ENCODE data around the gene CLPTM1L.
"Not testable (repeated sequence)": the region's sequence is repeated elsewhere in the genome, so short reads cannot be mapped to it uniquely, and the experiment has no call there.

Gene CLPTM1L

DNA sequence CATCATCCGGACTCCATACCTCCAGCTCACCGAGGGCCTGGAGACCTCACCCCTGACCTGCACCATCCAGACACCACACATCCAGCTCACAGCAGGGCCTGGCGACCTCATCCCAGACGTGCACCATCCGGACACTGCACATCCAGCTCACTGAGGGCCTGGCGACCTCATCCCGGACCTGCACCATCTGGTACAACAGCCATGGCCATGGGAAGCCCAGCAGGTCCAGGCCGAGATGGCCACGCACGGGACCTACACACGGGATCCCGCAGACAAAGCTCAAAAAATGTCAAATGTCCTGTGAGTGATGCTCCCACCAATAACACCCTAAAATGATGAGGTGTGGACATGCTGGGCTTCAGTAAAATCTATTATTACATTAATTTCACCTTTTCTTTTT lies 59.8 kb downstream of the CLPTM1L start:
- no peak for DNase-seq

DNA sequence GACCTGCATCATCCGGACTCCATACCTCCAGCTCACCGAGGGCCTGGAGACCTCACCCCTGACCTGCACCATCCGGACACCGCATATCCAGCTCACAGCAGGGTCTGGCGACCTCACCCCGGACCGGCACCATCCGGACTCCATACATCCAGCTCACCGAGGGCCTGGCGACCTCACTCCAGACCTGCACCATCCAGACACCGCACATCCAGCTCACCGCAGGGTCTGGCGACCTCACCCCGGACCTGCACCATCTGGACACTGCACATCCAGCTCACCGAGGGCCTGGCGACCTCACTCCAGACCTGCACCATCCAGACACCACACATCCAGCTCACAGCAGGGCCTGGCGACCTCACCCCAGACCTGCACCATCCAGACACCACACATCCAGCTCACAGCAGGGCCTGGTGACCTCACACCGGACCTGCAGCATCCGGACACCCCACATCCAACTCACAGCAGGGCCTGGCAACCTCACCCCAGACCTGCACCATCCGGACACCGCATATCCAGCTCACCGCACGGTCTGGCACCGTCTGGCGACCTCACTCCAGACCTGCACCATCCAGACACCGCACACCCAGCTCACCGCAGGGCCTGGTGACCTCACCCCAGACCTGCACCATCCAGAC lies 60.4 kb downstream of the CLPTM1L start:
- DNase-seq = not testable (repeated sequence)

DNA sequence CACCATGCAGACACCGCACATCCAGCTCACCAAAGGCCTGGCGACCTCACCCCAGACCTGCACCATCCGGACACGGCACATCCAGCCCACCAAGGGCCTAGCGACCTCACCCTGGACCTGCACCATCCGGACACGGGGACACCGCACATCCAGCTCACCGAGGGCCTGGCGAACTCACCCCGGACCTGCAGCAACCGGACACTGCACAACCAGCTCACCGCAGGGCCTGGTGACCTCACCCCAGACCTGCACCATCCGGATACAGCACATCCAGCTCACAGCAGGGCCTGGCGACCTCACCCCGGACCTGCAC lies 61.2 kb downstream of the CLPTM1L start:
- not testable (repeated sequence) for DNase-seq

DNA sequence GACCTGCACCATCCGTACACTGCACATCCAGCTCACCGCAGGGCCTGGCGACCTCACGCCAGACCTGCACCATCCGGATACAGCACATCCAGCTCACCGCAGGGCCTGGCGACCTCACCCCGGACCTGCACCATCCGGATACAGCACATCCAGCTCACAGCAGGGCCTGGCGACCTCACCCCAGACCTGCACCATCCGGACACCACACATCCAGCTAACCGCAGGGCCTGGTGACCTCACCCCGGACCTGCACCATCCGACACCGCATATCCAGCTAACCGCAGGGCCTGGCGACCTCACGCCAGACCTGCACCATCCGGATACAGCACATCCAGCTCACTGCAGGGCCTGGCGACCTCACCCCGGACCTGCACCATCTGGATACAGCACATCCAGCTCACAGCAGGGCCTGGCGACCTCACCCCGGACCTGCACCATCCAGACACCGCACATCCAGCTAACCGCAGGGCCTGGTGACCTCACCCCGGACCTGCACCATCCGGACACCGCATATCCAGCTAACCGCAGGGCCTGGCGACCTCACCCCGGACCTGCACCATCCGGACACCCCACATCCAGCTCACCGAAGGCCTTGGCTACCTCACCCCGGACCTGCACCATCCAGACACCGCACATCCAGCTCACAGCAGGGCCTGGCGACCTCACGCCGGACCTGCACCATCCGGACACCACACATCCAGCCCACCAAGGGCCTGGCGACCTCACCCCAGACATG lies 61.7 kb downstream of the CLPTM1L start:
- not testable (repeated sequence) for DNase-seq

DNA sequence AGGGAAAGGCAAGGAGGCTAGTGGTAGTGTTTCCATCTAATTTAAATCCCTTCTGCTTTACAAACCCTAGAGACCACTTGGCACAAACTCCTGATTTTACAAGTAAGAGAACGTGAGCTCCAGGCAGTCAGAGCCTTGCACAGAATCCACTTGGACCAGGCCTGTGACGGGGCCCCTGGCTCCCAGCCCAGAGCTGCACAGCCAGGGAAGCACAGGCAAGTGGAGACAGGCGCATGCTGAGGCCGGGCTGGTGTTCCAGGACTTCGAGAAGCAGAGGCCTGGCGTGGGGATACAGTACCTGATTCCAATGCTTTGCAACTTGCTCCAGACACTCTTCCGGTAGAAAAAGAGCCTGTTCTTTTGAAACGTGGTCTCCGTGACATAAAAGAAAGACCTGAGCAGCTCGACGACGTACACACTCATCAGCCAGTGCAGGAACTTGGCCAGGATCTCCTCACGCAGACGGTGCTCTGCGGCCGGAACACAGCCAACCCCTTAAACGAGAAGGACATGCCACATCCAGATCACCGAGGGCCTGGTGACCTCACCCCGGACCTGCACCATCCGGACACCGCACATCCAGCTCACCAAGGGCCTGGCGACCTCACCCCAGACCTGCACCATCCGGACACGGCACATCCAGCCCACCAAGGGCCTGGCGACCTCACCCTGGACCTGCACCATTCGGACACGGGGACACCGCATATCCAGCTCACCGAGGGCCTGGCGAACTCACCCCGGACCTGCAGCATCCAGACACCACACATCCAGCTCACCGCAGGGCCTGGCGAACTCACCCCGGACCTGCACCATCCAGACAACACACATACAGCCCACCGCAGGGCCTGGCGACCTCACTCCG lies 62.5 kb downstream of the CLPTM1L start:
- no peak for DNase-seq

DNA sequence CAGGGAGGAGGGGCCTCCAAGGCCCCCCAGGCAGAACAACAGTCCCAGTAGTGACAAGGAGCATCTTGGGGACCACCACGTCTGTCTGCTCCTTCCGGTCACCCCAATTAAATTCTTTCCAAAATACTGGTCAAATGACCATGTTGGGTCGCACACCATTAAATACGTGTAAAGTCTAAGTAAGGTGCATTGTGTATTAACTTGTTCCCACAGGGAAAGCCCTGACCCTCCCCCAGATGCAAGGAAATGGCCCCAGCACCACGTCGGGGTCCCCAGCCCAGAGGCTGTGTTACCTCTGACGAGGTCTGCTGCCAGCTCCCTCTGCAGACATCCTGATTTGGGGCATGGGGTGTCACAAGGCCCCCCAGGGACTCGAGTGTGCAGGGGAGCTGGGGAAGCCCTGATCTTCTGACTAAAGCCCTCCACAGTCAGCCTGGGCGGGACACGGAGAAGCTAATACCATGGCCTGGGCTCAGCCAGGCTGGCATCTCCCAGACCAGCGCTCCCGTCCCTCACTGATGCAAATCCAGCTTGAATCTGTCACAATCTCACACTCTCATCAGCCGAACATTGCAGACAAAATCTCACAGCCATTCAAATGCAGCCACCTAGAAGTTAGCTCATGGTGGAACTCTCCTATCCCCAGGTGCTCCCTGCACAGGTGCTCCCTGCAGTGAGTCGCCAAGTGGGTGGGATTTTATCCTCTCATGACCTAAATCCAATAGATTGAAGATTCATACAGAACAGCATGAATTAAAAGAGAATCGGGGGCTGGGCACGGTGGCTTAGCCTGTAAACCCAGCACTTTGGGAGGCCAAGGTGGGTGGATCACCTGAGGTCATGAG lies 63.6 kb downstream of the CLPTM1L start:
- no peak for DNase-seq

DNA sequence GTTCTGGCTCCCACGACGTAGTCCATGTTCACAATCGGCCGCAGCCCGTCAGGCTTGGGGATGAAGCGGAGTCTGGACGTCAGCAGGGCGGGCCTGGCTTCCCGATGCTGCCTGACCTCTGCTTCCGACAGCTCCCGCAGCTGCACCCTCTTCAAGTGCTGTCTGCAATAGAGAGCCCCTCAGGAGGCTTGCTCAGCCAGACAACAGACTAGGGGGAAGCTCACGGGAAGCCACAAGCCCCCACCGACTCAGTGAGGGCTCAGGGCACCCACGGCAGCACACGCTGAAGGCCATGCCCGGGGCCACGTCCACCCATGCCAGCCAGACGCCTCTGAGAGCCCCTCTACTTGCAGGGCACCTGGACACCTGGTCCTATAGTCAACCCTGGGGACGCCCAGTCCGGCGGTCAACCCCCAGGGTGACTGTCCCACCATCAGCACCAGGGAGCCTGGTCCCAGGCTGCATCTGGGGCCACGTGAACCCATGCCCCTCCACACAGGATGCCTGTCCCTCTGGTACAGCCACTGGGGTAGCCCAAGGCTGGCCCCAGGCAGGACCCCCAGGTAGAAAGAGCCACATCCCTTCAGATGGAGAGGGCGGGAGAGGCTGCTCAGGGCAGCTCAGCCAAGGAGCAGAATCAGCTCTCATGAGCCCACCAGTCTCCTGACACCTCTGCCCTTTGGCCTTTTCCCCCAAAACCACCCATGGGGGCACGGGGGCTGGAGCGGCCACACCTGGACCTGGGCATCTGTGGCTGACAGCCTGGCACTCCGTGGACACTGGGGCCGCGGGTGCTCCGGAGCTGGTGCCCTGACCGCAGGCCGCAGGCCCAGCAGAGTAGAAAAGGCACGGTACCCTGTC lies 64.5 kb downstream of the CLPTM1L start:
- no peak for DNase-seq

DNA sequence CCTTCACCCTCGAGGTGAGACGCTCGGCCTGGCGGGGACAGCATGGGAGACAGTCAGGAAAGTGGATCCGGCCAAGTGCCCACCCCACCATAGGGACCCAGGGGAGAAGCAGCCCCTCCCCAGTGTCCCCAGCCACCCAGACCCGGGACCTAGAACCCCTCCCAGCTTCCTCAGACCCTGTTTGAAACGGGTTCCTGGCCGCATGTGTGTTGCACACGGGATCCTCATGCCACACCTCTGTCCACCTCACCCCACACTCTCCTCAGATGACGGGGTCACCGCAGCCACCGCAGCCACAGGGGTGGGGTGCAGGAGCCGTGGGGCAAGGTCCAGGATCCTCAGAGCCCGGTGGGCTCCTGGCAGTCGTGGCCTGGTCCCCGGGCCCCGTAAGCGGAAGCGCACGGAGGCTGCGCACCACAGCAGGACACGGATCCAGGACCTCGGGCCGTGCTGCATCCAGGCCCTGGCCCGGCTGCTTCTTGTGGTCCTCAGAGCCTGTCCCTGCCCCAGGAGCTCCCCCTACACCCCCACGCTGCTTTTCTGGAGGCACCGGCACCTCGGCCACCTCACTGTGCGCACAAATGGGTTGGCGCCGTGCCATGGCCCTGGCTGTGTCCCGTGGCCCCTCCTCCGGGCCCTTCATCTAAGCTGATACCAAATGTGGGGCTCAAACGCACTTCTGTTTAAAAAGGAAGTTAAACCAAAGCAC lies 65.3 kb downstream of the CLPTM1L start:
- DNase-seq = no peak

DNA sequence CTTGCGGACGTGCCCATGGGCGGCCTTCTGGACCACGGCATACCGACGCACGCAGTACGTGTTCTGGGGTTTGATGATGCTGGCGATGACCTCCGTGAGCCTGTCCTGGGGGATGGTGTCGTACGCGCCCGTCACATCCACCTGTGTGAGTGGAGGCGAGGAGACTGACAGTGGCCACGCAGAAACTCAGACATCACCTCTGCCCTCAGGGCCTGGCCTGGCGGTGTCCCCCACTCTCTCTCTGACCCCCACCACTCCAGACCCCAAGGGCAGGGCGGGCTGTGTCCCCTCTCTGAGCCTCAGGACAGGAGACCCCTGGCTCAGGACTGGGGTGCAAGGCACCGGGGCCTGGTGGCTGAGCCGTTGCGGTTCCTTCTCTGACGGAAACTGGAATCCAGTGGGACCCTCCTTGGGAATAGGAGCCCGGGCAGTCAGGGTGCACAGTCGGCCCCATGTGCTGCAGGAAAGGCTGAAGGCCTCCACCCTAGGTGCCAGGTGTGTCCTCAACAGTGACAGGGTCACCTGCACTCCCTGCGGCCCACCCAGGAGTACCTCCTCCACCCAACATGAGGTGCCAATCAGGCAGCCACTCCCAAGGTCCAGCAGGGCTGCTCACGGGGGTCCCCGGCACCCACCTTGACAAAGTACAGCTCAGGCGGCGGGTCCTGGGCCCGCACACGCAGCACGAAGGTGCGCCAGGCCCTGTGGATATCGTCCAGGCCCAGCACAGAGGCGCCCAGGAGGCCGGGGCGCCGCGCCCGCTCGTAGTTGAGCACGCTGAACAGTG lies 66.0 kb downstream of the CLPTM1L start:
- DNase-seq = no peak

DNA sequence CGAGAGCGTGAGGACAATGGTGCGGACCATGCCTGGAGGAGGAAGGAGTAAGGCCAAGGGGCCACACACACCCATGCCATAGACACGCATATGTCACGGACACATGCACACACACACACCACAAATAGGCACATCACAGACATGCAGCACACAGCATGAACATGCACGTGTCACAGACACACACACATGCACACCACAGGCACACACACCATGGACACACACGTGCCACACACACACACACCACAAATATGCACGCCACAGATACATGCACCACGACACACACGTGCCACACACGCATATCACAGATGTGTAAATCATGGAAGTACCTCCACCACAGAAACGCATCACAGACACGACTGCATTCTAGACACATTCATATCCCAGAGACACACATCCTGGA lies 66.7 kb downstream of the CLPTM1L start:
- DNase-seq = no peak

DNA sequence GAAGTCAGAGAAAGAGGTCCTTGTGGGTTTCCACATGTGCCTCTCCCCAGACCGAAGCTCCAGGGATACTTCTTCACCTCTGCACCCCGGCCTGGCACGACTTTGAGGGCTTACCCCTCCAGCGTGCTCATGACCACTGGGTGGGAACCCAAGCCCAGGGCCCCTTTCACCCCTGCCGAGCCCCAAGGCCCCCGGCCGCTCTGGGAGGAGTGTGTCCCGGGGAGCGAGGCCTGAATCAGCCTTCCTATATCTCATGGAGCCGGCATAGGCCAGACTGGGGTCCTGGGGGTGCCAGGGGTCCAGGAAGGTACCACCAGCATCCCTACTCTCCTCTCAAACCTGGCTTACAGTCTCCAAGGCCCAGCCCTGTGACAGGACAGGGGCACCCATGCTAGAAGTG lies 67.1 kb downstream of the CLPTM1L start:
- DNase-seq = no peak

DNA sequence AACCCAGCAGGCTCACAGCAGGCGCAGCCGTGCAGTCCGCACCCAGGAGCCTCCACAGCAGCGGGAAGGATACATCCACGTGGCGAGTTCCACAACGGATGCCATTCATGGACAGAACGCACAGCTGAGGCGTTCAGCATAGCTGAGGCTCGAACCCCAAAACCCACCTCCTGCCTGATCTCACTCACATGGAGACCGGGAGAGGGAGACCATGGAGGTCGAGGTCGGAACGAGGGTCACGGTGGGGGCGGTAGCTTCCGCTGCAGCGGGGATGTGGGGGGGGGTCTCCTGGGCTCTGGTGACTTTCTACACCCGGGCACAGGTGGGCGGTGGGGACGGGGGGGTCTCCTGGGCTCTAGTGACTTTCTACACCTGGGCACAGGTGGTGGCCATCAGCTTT lies 67.6 kb downstream of the CLPTM1L start:
- no peak for DNase-seq

DNA sequence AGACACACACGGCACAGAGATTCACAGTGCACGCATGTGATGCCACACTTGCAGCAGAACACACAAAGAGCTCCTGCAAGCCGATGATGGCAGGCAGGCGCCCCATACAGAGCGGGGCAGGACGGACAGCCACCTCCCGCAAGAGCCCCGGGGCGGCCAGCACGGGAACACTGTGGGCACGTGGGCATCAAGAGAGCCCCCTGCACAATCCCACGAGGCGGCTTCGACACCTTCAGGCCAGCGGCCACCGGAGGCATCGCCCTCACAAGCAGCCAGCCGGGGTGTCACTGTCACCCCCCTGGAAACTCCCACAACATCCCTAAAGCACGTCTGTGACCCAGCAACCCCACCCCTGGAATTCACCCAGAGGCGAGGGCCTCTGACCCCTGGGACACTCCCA lies 68.0 kb downstream of the CLPTM1L start:
- no peak for DNase-seq

DNA sequence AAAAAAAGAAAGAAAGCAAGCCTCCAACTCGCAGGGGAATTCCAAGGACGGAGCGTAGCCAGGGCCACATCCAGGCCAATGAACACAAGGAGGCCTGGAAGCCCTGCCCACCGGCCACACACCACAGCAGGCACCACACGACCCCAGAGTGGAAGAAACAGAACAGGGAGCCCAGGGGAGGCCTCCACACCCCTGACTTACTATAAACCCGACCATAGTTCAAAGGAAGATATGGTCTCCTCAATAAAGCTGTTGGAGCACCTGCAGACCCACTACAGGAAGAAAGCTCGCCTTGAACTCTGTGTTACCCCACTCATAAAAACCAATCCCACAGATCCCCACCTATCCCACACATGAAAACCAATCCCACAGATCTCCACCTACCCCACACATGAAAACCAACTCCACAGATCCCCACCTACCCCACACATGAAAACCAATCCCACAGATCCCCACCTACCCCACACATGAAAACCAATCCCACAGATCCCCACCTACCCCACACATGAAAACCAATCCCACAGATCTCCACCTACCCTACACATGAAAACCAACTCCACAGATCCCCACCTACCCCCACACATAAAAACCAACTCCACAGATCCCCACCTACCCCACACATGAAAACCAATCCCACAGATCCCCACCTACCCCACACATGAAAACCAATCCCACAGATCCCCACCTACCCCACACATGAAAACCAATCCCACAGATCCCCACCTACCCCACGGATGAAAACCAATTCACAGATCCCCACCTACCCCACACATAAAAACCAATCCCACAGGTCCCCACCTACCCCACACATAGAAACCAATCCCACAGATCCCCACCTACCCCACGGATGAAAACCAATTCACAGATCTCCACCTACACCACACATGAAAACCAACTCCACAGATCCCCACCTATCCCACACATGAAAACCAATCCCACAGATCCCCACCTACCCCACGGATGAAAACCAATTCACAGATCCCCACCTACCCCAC lies 69.2 kb downstream of the CLPTM1L start:
- not testable (repeated sequence) for DNase-seq

DNA sequence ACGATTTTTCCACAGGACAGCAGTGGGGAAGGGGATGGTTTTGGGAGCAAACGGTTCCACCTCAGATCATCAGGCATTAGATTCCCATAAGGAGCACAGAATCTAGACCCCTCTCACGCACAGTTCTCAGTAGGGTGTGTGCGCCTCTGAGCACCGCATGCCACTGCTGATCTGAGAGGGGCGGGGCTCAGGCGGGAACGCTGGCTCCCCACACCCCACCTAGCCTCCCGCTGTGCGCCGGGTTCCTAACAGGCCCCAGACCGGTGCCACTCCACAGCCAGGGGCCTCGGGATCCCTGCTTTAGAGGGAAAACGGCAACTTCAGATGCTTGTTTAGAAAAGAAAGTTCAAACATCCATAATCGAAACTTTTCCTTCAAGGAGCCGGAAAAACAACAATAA lies 70.4 kb downstream of the CLPTM1L start:
- DNase-seq = no peak

DNA sequence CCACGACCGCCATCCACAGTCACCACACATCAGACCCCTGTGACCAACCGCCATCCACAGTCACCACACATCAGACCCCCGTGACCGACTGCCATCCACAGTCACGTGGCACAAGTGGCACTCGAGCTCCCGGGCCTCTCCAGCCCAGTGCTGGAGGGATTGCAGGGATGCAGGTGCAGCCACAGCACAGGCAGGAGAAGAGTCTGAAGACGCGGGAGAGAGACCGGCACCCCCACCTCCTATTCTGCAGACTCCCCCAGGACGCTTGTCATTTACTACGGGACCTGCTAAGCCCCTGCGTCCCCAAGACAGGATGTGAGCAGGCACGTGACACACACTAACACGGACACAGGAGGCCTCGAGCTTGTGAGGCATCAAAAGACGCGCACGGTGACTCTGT lies 71.2 kb downstream of the CLPTM1L start:
- no peak for DNase-seq

DNA sequence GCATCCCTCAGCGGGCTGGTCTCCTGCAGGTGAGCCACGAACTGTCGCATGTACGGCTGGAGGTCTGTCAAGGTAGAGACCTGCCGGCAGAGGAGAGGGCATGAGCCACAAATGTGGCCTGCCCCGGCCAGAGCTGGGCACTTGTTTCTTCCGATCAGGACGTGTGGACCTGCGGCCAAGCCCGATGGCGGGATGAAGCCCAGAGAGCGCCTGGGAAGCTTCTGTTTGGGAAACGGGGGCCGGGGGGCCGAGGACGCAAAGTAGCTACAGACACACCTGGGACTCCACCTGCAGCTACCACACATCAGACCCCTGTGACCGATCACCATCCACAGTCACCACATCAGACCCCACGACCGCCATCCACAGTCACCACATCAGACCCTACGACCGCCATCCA lies 72.7 kb downstream of the CLPTM1L start:
- DNase-seq = no peak

DNA sequence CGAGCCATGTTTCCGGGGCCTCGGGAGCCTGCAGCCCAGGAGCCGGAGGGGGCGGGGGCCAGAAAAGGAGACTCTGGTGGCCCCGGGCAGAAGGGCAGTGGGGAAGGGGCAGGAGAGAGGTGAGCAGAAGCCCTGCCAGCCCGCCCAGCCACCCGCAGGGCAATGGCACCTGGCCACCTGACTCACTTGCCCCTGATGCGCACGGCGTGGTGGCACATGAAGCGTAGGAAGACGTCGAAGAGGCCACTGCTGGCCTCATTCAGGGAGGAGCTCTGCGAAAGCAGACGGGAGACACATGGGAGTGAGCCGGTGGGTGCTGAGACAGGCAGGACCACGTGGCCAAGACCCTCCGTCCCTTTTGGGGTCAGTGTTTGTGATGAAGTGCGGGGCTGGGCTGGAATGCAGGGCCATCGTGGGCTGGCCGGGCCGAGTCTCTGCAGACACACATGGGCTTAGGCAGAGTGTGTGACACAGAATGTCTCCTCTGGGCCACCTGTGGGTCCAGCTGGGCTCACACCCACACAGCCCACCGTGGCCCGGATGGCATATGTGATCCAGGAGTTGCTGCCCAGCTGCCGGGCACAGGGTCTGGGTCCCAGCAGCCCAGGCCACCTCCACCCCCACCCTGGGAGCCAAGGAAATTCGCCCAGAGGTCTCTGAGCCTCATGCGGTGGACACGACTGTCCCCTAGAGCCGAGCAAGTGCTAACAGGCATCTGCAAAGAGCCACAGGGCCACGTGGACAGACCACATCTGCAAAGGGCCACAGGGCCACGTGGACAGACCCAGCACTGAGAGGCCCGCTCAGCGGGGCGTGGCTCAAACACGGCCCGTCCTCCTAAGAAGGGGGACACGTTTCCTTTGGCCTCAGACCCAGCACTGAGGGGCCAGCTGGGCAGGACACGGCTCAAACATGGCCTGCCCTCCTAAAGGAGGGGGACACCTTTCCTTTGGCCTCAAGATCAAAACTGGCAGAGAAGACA lies 73.7 kb downstream of the CLPTM1L start:
- DNase-seq = no peak
